SH-SY5Y (cell line): ENCODE data around the gene IRS4.

ENCODE experiments used
- GATA2 ChIP-seq: IDR thresholded peaks from 2 replicates; pipeline ENCODE4 v1.6.1; 2011; ENCODE audit warnings: mild to moderate bottlenecking, low read depth, low read length
- GATA3 ChIP-seq: IDR thresholded peaks from 2 replicates; pipeline ENCODE4 v1.6.1; 2011; ENCODE audit warnings: low read depth, mild to moderate bottlenecking, low read length, moderate library complexity

GRCh38 chrX:108726748-108727147, 9.6 kb downstream of the IRS4 start:
- TF ChIP-seq GATA2 (no peak), GATA3 (no peak)
